Liver (tissue), 9 donors: ENCODE data around the gene NLGN4X. TPM values are rescaled to one million over a fixed set of nuclear protein-coding genes. Genes with fewer than 3 reads are reported as not detected.

Source experiments
- DNase-seq: peaks from one replicate; pipeline ENCODE4 v3.0.0-alpha.2; 2017; ENCODE audit warnings: low spot score
- H3K27ac ChIP-seq, 2 donors: one replicate each; pipeline ENCODE4 v1.7.0; 2013; ENCODE audit warnings: inconsistent platforms in 2 of 2, low read length in 2 of 2, control low read depth in 1 of 2, low read depth in 1 of 2, mild to moderate bottlenecking in 1 of 2
- H3K27me3 ChIP-seq, 4 donors: one replicate each; pipeline versions ENCODE4 v1.6.1 to v1.7.0; 2013; ENCODE audit warnings: low read length in 3 of 4, inconsistent platforms in 1 of 4, mild to moderate bottlenecking in 1 of 4, moderate library complexity in 1 of 4; ENCODE audit not compliant: control insufficient read depth in 4 of 4, insufficient read depth in 4 of 4
- H3K36me3 ChIP-seq, 4 donors: one replicate each; pipeline versions ENCODE4 v1.6.1 to v1.7.0; 2013; ENCODE audit warnings: low read length in 3 of 4, mild to moderate bottlenecking in 3 of 4, low read depth in 1 of 4, moderate library complexity in 1 of 4; ENCODE audit not compliant: control insufficient read depth in 4 of 4, insufficient read depth in 3 of 4
- H3K4me1 ChIP-seq, 4 donors: one replicate each; pipeline versions ENCODE4 v1.6.1 to v1.7.0; 2013; ENCODE audit warnings: low read length in 3 of 4, mild to moderate bottlenecking in 3 of 4, moderate library complexity in 1 of 4; ENCODE audit not compliant: control insufficient read depth in 4 of 4, insufficient read depth in 4 of 4
- H3K4me3 ChIP-seq, 3 donors: one replicate each; pipeline versions ENCODE4 v1.6.1 to v1.7.0; 2013; ENCODE audit warnings: low read length in 3 of 3, control low read depth in 1 of 3, low read depth in 1 of 3, mild to moderate bottlenecking in 1 of 3
- H3K9ac ChIP-seq, 2 donors: one replicate each; pipeline ENCODE4 v1.7.0; 2013; ENCODE audit warnings: low read length in 2 of 2, mild to moderate bottlenecking in 2 of 2, moderate library complexity in 2 of 2, control low read depth in 1 of 2, low read depth in 1 of 2
- H3K9me3 ChIP-seq, 4 donors: one replicate each; pipeline versions ENCODE4 v1.6.1 to v1.7.0; 2013; ENCODE audit warnings: low read length in 3 of 4; ENCODE audit not compliant: control insufficient read depth in 4 of 4
- EGR1 ChIP-seq, 2 donors: IDR thresholded peaks; 2 replicates each; pipeline ENCODE4 v1.6.1; 2016 to 2018; ENCODE audit warnings: antibody characterized with exemption in 2 of 2, low read depth in 2 of 2
- FOXA1 ChIP-seq: IDR thresholded peaks from 2 replicates; pipeline ENCODE4 v1.6.1; 2016; ENCODE audit warnings: antibody characterized with exemption
- FOXA2 ChIP-seq: IDR thresholded peaks from 2 replicates; pipeline ENCODE4 v1.6.1; 2016; ENCODE audit warnings: antibody characterized with exemption
- GABPA ChIP-seq, 2 donors: IDR thresholded peaks in 1 of 2; conservative IDR thresholded peaks in 1 of 2; 2 replicates each; pipeline ENCODE4 v1.6.1; 2016; ENCODE audit warnings: antibody characterized with exemption in 2 of 2, mild to moderate bottlenecking in 1 of 2, moderate library complexity in 1 of 2
- HNF4A ChIP-seq, 2 donors: conservative IDR thresholded peaks; 2 replicates each; pipeline ENCODE4 v1.6.1; 2016; ENCODE audit warnings: antibody characterized with exemption in 2 of 2, mild to moderate bottlenecking in 2 of 2
- HNF4G ChIP-seq: IDR thresholded peaks from 2 replicates; pipeline ENCODE4 v1.6.1; 2016; ENCODE audit warnings: antibody characterized with exemption
- JUND ChIP-seq, 2 donors: IDR thresholded peaks; 2 replicates each; pipeline ENCODE4 v1.6.1; 2016; ENCODE audit warnings: antibody characterized with exemption in 2 of 2
- NR2F2 ChIP-seq: IDR thresholded peaks from 2 replicates; pipeline ENCODE4 v1.6.1; 2016; ENCODE audit warnings: antibody characterized with exemption
- RAD21 ChIP-seq, 2 donors: IDR thresholded peaks; 2 replicates each; pipeline ENCODE4 v1.6.1; 2016; ENCODE audit warnings: antibody characterized with exemption in 2 of 2, mild to moderate bottlenecking in 2 of 2
- SP1 ChIP-seq: IDR thresholded peaks from 2 replicates; pipeline ENCODE4 v1.6.1; 2018; ENCODE audit warnings: antibody characterized with exemption, mild to moderate bottlenecking
- TAF1 ChIP-seq: conservative IDR thresholded peaks from 2 replicates; pipeline ENCODE4 v1.6.1; 2016; ENCODE audit warnings: antibody characterized with exemption, mild to moderate bottlenecking
- YY1 ChIP-seq: IDR thresholded peaks from 2 replicates; pipeline ENCODE4 v1.6.1; 2016; ENCODE audit warnings: antibody characterized with exemption, mild to moderate bottlenecking
- WGBS: extraction: QIAGEN DNeasy Blood & Tissue Kit; methylation state at CpG from one replicate; pipeline ENCODE4 v1.1.7; 2013; 5-methylcytosine and 5-hydroxymethylcytosine counted together
- polyA plus RNA-seq, 2 donors: library from polyadenylated mRNA; stranded (reverse) in 1 of 2; unstranded in 1 of 2; fragments of 200-250 nt in 1 of 2; fragments of >200 nt in 1 of 2; fragmentation: Nextera tagmentation in 1 of 2; extraction: Ambion mirVana in 1 of 2; gene quantifications; one replicate each; pipeline versions ENCODE4 v1.2.1 to v1.2.3, GENCODE V29; 2013 to 2015
- total RNA-seq, 2 donors: library from RNA; depleted of rRNA; stranded (reverse); fragments of >200 nt; gene quantifications; one replicate each; pipeline ENCODE4 v1.2.3, GENCODE V29; 2014
- TF ChIP-seq, protein P1 (sequence below): IDR thresholded peaks from 2 replicates; pipeline ENCODE4 v1.6.1; 2016; ENCODE audit warnings: antibody characterized with exemption
- TF ChIP-seq, protein P2 (sequence below): fragments of 150-350 bp; IDR thresholded peaks from 2 replicates; pipeline ENCODE4 v1.5.1; 2017; ENCODE audit warnings: improper control_type of control experiment, low read depth, low read length; ENCODE audit not compliant: missing input control
- TF ChIP-seq, protein P3 (sequence below): IDR thresholded peaks from 2 replicates; pipeline ENCODE4 v1.6.1; 2016; ENCODE audit warnings: antibody characterized with exemption
- TF ChIP-seq, protein P4 (sequence below): IDR thresholded peaks from 2 replicates; pipeline ENCODE4 v1.6.1; 2016; ENCODE audit warnings: antibody characterized with exemption
- donor health status: healthy.
- donor health status: healthy.
- donor health status: healthy.
- donor health status: healthy.
- donor health status: healthy.

The NLGN4X gene
- total and polyA plus RNA-seq, 4 donors = 0.33 to 2.8 (median 0.93) TPM

DNA sequence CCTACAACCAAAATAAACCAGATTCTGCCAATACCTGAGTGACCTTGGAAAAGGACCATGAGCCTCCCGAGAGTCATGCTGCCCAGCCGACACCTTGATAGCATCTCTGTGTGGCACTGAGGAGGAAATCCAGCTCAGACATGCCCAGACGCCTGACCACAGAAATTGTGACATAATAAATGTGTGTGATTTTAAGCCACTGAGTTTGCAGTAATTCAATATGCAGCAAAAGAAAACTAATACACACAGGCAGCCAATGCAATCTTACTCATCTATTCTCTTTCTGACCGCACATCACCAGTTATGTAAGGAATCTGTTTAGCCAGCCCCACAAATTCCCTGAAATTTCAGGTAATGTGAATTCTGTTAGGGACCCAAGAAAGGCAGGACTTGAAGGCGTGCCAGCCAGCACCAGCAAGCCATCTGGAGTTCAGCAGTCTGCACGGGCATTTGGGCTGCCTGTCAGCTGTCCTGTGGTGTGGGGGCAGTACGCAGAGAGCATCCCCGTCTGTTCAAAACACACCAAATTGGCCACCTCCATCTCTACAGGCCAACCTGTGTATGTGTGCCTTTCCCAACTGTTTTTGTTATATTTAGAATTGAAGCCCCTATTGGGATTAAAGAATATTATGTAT lies 176.4 kb downstream of the NLGN4X start:
- DNase-seq = no peak
- TF ChIP-seq, protein P1, sequence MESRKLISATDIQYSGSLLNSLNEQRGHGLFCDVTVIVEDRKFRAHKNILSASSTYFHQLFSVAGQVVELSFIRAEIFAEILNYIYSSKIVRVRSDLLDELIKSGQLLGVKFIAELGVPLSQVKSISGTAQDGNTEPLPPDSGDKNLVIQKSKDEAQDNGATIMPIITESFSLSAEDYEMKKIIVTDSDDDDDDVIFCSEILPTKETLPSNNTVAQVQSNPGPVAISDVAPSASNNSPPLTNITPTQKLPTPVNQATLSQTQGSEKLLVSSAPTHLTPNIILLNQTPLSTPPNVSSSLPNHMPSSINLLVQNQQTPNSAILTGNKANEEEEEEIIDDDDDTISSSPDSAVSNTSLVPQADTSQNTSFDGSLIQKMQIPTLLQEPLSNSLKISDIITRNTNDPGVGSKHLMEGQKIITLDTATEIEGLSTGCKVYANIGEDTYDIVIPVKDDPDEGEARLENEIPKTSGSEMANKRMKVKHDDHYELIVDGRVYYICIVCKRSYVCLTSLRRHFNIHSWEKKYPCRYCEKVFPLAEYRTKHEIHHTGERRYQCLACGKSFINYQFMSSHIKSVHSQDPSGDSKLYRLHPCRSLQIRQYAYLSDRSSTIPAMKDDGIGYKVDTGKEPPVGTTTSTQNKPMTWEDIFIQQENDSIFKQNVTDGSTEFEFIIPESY = no peak
- TF ChIP-seq FOXA2 (no peak), HNF4G (no peak), NR2F2 (no peak), YY1 (no peak), JUND (IDR thresholded peaks at IDR 0.05) (no peak), GABPA (IDR thresholded peaks at IDR 0.05 in 1 of 2, conservative IDR thresholded peaks at IDR 0.05 in 1 of 2) (no peak), SP1 (no peak), RAD21 (IDR thresholded peaks at IDR 0.05) (no peak)
- TF ChIP-seq, protein P2, sequence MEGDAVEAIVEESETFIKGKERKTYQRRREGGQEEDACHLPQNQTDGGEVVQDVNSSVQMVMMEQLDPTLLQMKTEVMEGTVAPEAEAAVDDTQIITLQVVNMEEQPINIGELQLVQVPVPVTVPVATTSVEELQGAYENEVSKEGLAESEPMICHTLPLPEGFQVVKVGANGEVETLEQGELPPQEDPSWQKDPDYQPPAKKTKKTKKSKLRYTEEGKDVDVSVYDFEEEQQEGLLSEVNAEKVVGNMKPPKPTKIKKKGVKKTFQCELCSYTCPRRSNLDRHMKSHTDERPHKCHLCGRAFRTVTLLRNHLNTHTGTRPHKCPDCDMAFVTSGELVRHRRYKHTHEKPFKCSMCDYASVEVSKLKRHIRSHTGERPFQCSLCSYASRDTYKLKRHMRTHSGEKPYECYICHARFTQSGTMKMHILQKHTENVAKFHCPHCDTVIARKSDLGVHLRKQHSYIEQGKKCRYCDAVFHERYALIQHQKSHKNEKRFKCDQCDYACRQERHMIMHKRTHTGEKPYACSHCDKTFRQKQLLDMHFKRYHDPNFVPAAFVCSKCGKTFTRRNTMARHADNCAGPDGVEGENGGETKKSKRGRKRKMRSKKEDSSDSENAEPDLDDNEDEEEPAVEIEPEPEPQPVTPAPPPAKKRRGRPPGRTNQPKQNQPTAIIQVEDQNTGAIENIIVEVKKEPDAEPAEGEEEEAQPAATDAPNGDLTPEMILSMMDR = no peak
- TF ChIP-seq, protein P3, sequence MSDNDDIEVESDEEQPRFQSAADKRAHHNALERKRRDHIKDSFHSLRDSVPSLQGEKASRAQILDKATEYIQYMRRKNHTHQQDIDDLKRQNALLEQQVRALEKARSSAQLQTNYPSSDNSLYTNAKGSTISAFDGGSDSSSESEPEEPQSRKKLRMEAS = no peak

DNA sequence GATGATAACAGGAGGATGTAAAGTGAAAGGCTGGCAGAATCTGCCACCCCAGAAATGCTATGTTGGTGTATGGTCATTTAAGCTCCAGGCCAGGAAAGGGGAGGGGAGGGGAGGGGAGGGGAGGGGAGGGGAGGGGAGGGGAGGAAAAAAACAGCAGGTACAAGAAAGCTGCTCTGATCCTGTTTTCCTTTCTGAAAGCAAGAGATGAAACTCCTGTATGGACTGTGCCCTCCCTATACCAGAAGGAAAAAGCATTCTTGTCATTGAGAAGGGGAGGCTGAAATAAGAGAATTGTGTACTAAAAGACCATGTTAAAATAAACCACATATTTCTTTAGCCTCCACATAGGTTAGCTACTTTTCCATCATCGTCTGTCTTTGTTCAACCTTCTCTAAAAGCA lies 179.5 kb downstream of the NLGN4X start:
- WGBS = 88% methylated on average over 1 of the region's 1 CpG
- H3K27ac ChIP-seq = no peak overlapping the region
- no peak for DNase-seq
- no peaks in the 10 kb centered on the region for H3K36me3 ChIP-seq
- TF ChIP-seq FOXA1 (no peak), TAF1 (no peak), NR2F2 (no peak), SP1 (no peak), FOXA2 (no peak), EGR1 (IDR thresholded peaks at IDR 0.05; ENCODE audit: low read depth in 2 of 2) (no peak), YY1 (no peak), HNF4A (conservative IDR thresholded peaks at IDR 0.05) (no peak), HNF4G (no peak)
- TF ChIP-seq, protein P2 = no peak
- TF ChIP-seq, protein P4, sequence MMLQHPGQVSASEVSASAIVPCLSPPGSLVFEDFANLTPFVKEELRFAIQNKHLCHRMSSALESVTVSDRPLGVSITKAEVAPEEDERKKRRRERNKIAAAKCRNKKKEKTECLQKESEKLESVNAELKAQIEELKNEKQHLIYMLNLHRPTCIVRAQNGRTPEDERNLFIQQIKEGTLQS = no peak
- H3K4me1 ChIP-seq = no peaks in the 10 kb centered on the region
- no peak overlapping the region for H3K9ac ChIP-seq
- no peak overlapping the region for H3K4me3 ChIP-seq
- no peaks in the 10 kb centered on the region for H3K27me3 ChIP-seq
- no peaks in the 10 kb centered on the region for H3K9me3 ChIP-seq

More for the DNA sequence above, 176.4 kb downstream of the NLGN4X start:
- whole genome bisulfite sequencing = 69% methylated on average over 8 of the region's 8 CpGs
- H3K4me3 ChIP-seq = no peak overlapping the region
- H3K9ac ChIP-seq = no peak overlapping the region
- no peaks in the 10 kb centered on the region for H3K27me3 ChIP-seq
- H3K36me3 ChIP-seq = no peaks in the 10 kb centered on the region
- H3K27ac ChIP-seq = no peak overlapping the region
- no peaks in the 10 kb centered on the region for H3K4me1 ChIP-seq
- H3K9me3 ChIP-seq = no peaks in the 10 kb centered on the region
